ENCODE measurements around the gene PRDM13. TPM values are rescaled to one million over a fixed set of nuclear protein-coding genes. Genes with fewer than 3 reads are reported as not detected.

The PRDM13 gene
- total and polyA plus RNA-seq, 2 of the 8 experiments (the other 6 are each of a cell fraction or from before 2014, with no cell fraction given): 0.05 to 0.09 TPM

DNA sequence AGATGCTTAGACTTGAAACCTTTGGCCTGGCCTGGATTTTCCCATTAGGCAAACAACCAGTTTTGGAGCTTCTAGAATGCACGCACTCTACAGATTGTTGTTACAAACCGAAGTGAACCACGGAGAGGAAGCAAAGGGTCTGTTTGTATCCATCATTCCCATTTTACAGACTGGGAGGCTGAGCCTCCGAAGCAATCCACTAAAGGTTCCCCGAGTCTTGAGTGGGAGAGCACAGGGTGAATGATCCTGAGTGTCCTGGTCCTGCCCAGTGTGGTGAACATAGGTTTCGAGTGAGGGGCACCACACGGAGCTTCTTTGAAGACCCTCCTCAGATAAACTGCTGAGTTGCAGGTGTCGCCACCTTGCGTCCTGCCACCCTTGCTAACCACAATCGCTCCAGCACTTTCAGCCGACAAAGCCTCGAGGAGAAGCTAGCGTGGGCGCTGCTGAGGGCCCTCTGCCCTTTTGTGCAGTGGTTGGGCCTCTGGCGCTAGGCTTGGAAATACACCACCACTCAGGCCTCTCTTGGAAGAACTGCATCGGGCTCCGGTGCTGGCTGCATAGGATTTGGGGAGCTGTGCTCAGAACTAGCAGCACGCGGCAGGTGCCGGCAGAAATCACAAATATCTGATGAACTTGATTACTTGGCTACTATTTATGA, 1.4 kb upstream of the PRDM13 start:
- Histone ChIP-seq H2AK5ac (ENCODE audit: low read depth, low read length) (no peak overlapping the region), H3K56ac (replicated peaks; ENCODE audit: insufficient read length, low read depth, low read length) (no peak overlapping the region), H3K27ac (ENCODE audit: low read depth, low read length) (no peak overlapping the region), H3K79me2 (ENCODE audit: control insufficient read depth in 1 of 2, insufficient read depth in 2 of 2, low read length in 2 of 2) (no peaks in the 10 kb centered on the region), H3K9ac (replicated peaks in 1 of 4; ENCODE audit: extremely low read depth in 1 of 4, low read depth in 3 of 4, low read length in 3 of 4) (no peak overlapping the region), H2BK15ac (ENCODE audit: low read length) (no peak overlapping the region), H3K36me3 (ENCODE audit: control insufficient read depth in 2 of 4, insufficient read depth in 4 of 4, low read length in 3 of 4) (no peaks in the 10 kb centered on the region; a peak in 1 of 8 replicates), H3K4me2 (ENCODE audit: insufficient read depth in 1 of 2, low read depth in 2 of 2, low read length in 2 of 2) (peak overlapping the region; percentile 2 to 36; a peak in 2 of 4 replicates), H3K14ac (ENCODE audit: insufficient read length) (no peak overlapping the region), H4K5ac (ENCODE audit: insufficient read length, low read depth, low read length) (no peak overlapping the region), H4K91ac (replicated peaks; ENCODE audit: insufficient read length, low read length) (no peak overlapping the region), H2AFZ (ENCODE audit: low read length) (no peak overlapping the region), H2BK120ac (replicated peaks; ENCODE audit: low read depth, low read length) (no peak overlapping the region), H3K23ac (ENCODE audit: insufficient read length) (no peak overlapping the region), H3K23me2 (ENCODE audit: low read depth, low read length) (no peaks in the 10 kb centered on the region; the same call in 1 of the 2 replicates), H4K8ac (ENCODE audit: extremely low read depth, insufficient read depth, low read length) (no peak overlapping the region), H3K79me1 (ENCODE audit: low read depth, low read length) (no peaks in the 10 kb centered on the region), H3K4me3 (ENCODE audit: extremely low read depth in 1 of 4, insufficient read depth in 2 of 4, low read depth in 3 of 4, low read length in 4 of 4) (no peak overlapping the region), H2BK12ac (ENCODE audit: low read depth, low read length) (no peak overlapping the region), H3K4ac (replicated peaks; ENCODE audit: insufficient read length, low read depth, low read length) (no peak overlapping the region), H3K18ac (ENCODE audit: extremely low read depth, low read length) (no peak overlapping the region), H4K20me1 (replicated peaks in 1 of 2; ENCODE audit: control insufficient read depth in 1 of 2, insufficient read depth in 2 of 2, low read length in 2 of 2) (peaks cover 18 to 32% of the 10 kb centered on the region in 2 experiments), H3K27me3 (replicated peaks in 1 of 4; ENCODE audit: control insufficient read depth in 3 of 4, extremely low read depth in 1 of 4, insufficient read depth in 3 of 4, low read length in 3 of 4) (peaks cover 97 to 100% (median 99%) of the 10 kb centered on the region in 4 experiments), H2BK5ac (ENCODE audit: low read depth, low read length) (no peak overlapping the region), H2BK20ac (ENCODE audit: low read length) (no peak overlapping the region), H3K9me3 (ENCODE audit: insufficient read depth in 2 of 2, low read depth in 1 of 2, low read length in 1 of 2) (no peaks in the 10 kb centered on the region), H3K4me1 (replicated peaks in 1 of 4; ENCODE audit: control insufficient read depth in 3 of 4, insufficient read depth in 4 of 4, low read length in 3 of 4) (peaks cover 0 to 28% (median 9%) of the 10 kb centered on the region in 4 experiments; a peak in 5 of 7 replicates)
- ChIA-PET POLR2A (ENCODE audit: partially characterized antibody) (interaction anchor here (0.7 to 1.1 kb wide), 5 partner anchors 9 to 217 kb away, joined by 3 to 5 read pairs (median 3); no protein-coding TSS in a partner anchor), CTCF (ENCODE audit: partially characterized antibody) (interaction anchor here (0.6 to 2.9 kb wide), 22 partner anchors 9 to 849 kb away, joined by 3 to 22 read pairs (median 4); partner anchors contain the start of gene CCNC)
- FAIRE-seq (peak; percentile 36), DNase-seq (ENCODE audit: low read depth in 1 of 2, low spot score in 2 of 2) (peak in 1 of 2 experiments; percentile 68)
- WGBS, 2 experiments (ENCODE audit: extremely low coverage in 1 of 2, insufficient coverage in 1 of 2, insufficient read length in 1 of 2, insufficient replicate concordance in 2 of 2, low coverage in 1 of 2, low lambda C conversion rate in 2 of 2, missing lambda C conversion rate in 1 of 2): 12% methylated on average over 20 of the region's 20 CpGs; no CpG with 5 or more reads in 1 of the 2 experiments
- TF ChIP-seq RBBP5 (IDR thresholded peaks at IDR 0.05; ENCODE audit: borderline replicate concordance, low read depth, low read length) (no peak), RNF2 (IDR thresholded peaks at IDR 0.05; ENCODE audit: borderline replicate concordance, low read depth, low read length, missing control alignments, poor library complexity, severe bottlenecking) (peak; percentile 81), EZH2 (IDR thresholded peaks at IDR 0.05; ENCODE audit: low read depth, low read length, severe bottlenecking) (peak; percentile 68), BACH1 (IDR thresholded peaks at IDR 0.05; ENCODE audit: low read length) (peak; percentile 42; the same call in 1 of the 2 replicates), SIX5 (IDR thresholded peaks at IDR 0.05; ENCODE audit: low read depth, low read length) (no peak), RAD21 (IDR thresholded peaks at IDR 0.05 in 1 of 2, conservative IDR thresholded peaks at IDR 0.05 in 1 of 2; ENCODE audit: low read depth in 2 of 2, low read length in 2 of 2) (peak; percentile 38 to 42), KDM1A (IDR thresholded peaks at IDR 0.05; ENCODE audit: borderline replicate concordance, low read length) (peak; percentile 89; the same call in 1 of the 2 replicates), PHF8 (conservative IDR thresholded peaks at IDR 0.05; ENCODE audit: low read depth, low read length) (no peak), SUZ12 (IDR thresholded peaks at IDR 0.05; ENCODE audit: low read length) (peak; percentile 91), CEBPB (IDR thresholded peaks at IDR 0.05; ENCODE audit: low read depth, low read length) (no peak)
